ENCODE data around the gene EMP1.

DNA sequence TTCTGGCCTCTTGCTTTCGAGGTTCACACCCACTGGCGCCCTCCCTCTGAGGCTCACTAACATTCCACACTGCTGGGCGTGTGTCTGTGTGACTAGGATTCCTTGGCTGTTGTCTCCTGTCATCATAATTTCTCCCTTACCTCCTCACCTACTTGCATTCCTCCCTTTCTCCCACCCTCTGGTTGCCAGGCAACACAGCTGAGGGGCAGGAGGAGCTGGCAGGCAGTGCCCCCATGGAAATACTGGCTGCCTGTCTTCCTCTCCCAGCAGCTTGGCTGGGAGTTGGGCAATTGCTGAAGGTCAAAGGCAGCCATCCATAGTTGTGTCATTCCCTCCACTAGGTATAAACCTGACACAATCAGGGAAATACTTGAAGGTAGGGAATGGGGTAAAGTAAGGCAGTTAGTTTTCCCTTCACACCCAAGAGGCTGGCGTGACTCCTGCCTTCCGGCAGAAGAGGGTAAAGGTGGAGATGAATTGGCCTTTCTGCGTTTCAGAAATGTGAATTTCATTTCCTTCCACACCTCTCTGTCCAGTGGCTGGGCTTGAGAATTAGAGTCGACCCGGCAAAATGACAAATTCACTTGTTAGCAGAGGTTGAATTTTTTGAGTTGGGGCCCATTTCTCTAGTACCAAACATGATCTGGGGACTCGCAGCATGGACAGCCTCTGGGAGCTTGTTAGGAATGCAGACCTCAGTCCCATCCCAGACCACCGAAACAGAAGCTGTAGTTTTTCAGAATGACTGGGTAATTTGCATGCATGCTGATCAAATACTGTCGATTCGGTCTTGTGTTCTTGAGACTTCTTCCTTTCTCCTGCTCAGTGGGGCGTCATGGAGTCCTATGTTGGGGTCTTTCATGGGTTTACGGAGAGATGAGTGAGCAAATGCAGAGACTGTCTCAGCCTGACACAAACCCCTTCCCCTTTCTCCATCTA is 24.3 kb upstream of the EMP1 start:
- TF ChIP-seq, protein P1, sequence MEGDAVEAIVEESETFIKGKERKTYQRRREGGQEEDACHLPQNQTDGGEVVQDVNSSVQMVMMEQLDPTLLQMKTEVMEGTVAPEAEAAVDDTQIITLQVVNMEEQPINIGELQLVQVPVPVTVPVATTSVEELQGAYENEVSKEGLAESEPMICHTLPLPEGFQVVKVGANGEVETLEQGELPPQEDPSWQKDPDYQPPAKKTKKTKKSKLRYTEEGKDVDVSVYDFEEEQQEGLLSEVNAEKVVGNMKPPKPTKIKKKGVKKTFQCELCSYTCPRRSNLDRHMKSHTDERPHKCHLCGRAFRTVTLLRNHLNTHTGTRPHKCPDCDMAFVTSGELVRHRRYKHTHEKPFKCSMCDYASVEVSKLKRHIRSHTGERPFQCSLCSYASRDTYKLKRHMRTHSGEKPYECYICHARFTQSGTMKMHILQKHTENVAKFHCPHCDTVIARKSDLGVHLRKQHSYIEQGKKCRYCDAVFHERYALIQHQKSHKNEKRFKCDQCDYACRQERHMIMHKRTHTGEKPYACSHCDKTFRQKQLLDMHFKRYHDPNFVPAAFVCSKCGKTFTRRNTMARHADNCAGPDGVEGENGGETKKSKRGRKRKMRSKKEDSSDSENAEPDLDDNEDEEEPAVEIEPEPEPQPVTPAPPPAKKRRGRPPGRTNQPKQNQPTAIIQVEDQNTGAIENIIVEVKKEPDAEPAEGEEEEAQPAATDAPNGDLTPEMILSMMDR (conservative IDR thresholded peaks at IDR 0.05 in 1 of 2, IDR thresholded peaks at IDR 0.05 in 1 of 2; ENCODE audit: low read depth in 1 of 2, low read length in 2 of 2) = no peak
- no peak for TF ChIP-seq EZH2 (IDR thresholded peaks at IDR 0.05; ENCODE audit: low read length, missing control alignments)
